Kidney capillary endothelial cell (primary cell): ENCODE data around the gene KMT2C.
"Not testable (repeated sequence)": the region's sequence is repeated elsewhere in the genome, so short reads cannot be mapped to it uniquely, and the experiment has no call there.

ENCODE experiments used
- DNase-seq: peaks from one replicate; pipeline ENCODE4 v3.0.0-alpha.2; 2018; ENCODE audit warnings: low spot score

The KMT2C gene

DNA sequence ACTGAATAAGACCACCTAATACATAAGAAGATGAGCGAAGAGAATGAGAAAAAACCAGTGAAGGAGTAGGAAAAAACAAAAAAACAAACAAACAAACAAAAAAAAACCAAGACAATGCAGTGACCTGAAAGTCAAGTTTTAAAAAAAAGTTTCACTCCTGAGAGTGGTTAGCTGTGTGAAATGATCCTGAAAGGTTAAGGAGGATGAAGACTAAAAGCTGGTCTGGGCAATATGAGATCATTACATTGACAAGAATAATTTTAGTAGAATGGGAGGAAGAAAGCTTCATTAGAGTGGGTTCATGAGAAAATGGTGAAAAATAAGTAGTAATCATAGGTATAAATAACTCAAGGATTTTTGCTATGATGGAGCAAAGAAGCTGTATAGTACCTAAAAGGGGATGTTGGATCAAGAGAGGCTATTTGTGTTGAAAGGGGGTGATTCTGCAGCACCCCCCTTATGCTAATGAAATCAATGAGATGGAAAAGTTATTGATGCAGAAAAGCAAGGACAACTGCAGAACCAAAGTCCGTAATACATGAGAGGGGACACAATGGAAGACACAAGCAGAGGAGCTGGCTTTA, 80.2 kb downstream of the KMT2C start:
- no peak for DNase-seq

DNA sequence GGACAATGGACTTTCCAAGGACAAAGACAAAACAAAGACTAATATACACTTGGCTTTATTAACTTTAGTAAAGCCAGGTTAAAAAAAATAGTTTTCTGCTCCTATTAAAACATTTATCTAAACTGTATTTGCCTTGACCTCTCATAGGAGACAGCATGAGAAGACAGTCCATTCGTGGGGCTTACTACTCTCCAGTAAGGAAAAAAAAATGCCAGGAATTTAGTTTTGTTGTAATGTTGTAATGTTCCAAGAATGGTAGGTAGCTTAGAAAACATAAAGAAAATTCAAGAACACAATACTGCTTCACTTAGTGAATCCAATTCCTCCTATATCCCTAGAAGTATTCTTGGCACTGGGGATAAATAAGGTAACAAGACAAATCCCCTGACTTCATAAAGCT, 81.7 kb downstream of the KMT2C start:
- no peak for DNase-seq

DNA sequence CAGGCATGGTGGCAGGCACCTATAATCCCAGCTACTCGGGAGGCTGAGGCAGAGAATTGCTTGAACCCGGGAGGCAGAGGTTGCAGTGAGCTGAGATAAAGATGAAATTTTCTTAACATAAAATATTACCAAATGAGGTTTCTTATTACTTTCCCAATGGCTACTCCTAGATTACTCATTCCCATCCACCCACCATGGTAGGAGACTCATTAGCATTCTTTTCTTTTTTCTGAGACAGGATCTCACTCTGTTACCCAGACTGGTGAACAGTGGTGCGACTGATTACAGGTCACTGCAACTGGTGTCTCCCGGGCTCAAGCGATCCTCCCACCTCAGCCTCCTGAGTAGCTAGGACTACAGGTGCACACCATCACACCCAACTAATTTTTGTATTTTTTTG, 82.5 kb downstream of the KMT2C start:
- DNase-seq, result not testable (repeated sequence)

DNA sequence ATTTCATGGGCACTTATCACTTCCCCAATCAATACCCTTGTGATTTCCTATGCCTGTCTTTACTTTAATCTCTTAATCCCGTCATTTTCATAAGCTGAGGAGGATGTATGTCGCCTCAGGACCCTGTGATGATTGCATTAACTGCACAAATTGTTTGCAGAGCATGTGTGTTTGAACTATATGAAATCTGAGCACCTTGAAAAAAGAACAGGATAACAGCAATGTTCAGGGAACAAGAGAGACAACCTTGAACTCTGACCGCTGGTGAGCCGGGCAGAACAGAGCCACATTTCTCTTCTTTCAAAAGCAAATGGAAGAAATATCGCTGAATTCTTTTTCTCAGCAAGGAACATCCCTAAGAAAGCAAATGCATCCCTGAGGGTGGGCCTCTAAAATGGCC, 84.1 kb downstream of the KMT2C start:
- DNase-seq, result not testable (repeated sequence)

DNA sequence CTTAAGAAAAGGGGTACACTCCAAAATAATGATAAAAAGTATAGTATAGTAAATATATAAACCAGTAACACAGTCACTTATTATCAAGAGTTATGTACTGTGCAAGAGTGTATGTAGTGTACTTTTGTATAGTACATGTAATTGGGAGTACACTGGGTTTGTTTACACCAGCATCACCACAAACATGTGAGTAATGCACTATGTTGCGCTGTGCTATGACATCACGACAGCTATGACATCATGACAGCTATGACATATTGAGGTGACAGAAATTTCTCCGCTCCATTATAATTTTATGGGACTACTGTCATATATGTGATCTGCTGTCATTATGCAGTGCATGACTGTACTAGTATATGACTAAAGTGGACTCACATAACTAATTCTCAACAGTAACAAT, 84.6 kb downstream of the KMT2C start:
- no peak for DNase-seq

DNA sequence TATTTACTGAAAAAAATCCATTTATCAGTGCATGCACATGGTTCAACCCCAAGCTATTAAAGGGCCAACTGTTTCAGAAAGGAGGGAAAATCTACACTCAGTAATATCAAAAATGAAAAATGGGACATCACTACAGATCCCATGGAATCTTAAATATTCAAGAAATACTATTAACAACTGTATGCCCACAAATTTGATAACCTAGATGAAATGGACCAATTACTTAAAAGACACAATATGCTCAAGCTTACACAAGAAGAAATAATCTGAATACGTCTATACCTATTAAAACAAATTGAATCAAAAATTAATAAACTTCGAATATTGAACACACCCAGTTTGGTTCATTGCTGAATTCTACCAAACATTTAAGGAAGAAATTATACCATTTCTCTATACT, 87.9 kb downstream of the KMT2C start:
- no peak for DNase-seq

DNA sequence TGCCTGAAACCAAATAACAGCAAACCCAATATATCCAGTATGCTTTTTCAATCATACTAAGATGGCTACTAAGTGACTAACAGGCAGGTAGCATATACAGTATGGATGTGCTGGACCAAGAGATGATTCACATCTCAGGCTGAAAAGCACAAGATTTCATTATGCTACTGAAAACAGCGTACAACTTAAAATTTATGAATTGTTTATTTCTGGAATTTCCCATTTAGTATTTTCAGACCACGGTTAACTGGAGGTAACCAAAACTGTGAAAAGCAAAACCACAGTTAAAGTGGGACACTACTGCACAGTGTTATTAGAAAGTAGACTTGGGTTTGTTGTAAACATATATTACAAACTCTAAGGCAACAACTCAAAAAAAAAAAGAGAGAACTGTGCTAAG, 91.5 kb downstream of the KMT2C start:
- DNase-seq, result no peak

DNA sequence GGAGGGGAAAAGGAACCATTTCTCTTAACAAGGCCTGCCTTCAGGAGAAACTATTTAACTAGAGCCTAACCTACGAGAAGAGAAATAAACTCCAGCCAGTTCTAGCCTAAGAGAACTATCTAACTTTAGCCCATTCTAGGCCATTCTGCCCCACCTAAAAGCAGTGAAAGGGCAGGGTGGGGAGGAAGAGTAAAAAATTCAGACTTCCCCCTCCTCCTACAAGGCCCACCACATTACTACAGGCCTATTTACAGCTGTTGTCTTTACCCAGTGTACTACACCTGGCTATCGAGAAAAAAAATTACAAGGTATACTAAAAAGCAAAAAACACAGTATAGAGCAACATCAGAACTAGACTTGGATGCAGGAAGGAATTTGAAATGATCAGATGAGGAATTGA, 93.0 kb downstream of the KMT2C start:
- no peak for DNase-seq

DNA sequence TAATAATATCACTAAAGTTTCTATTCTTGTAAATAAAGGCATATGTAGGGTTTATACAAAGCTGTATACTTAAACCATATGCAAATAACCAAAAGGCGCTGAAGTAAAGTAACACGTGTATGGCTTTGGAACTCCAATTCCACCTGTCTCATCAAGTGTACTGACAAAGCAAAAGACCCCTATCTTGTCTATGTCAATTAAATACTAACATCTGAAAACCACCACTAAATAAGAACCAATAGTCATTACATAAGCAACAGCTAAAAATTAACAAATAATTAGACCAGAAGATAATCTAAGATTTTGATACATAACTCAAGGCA, 93.9 kb downstream of the KMT2C start:
- no peak for DNase-seq

DNA sequence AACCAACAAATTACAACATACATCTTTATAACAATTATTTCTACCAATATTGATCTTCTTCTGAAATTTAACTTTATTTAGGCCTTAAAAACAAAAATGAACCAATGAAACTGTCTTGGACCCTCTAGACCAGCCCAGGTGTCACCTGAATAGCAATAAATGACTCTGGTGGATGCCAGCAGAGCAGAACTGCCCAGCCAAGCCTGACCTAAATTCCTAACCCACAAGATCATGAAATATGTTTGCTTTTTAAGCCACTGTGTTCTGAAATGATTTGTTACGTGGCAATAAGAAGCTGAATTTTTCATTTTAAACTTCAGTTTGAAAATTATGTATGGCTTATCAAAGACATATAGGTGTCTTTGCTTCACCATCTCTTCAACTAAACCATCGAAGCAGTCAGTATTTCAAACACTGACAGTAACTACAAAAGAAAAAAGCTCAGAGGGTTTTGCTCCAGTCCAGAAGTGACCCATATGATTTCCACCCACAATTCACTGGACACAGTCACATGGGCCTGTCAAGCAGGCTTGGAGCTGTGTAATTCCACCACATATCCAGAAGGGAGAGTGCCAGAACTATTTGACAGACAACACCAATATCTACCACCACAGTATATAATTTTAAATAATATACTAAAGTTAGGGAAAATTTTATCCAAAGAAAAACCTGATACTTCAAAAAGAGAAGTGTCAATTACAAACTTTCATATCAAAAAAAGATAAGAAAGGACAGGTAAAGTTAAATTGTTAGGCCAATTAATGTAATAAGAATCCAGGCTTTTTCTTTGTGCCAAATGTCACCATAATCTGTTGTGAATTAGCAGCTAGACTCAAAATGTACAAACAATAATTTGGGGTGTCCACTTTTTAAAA, 94.5 kb downstream of the KMT2C start:
- peak; percentile 41 for DNase-seq

DNA sequence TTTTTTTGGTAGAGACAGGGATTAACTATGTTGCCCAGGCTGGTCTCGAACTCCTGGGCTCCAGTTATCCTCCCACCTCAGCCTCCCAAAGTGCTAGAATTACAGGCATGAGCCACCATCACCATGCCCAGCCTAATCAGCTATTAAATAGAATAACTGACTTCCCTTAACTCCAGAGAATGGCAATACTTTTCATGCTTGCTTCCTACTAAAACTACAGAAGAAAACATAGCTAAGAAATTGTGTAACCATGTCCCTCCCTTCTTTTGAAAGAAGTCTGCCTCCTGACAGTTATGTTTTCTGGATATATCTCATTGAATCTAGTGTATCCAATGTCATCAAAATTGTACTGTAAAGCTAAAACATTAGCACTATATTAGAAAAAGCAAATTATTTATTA, 95.6 kb downstream of the KMT2C start:
- DNase-seq, result no peak

DNA sequence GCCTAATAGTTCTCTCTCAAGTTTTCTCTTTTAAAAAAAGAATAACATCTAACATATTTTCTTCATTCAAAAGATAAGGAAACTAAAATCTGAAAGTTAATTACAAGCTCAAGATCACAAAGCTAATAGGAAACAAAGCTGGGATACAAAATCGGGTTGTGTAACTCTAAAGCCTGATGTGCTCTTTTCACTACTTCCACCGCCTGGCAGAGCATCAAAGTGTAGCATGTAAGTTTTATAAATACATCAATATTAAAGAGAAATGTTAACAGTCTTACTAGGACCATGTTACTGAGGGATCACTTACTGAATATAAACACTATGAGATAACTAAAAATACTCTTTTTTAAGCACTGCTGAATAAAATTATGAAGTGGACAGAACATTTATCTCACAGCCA, 97.2 kb downstream of the KMT2C start:
- no peak for DNase-seq

DNA sequence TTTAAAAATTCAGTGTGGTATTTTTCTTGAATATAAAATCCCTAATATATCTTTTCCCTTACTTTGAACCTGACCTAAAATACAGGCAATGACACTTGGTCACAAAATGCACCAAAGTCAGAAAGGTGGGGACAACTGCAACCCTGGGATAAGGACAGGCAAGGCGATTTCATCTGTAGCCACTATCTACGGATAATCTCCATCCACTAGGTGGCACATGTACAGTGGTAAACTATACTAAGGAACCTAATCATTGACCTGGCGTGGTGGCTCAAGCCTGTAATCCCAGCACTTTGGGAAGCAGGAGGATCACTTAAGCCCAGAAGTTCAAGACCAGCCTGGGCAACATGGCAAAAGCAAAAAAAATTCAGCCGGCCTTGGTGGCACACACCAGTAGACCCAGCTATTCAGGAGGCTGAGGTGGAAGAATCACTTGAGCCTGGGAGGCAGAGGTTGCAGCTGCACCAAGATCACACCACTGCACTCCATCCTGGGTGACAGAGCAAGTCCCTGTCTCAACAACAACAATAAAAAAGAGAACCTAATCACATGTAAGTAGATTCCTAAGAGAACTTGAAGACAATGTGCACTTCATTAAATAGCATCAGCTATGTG, 98.9 kb downstream of the KMT2C start:
- peak; percentile 43 for DNase-seq

DNA sequence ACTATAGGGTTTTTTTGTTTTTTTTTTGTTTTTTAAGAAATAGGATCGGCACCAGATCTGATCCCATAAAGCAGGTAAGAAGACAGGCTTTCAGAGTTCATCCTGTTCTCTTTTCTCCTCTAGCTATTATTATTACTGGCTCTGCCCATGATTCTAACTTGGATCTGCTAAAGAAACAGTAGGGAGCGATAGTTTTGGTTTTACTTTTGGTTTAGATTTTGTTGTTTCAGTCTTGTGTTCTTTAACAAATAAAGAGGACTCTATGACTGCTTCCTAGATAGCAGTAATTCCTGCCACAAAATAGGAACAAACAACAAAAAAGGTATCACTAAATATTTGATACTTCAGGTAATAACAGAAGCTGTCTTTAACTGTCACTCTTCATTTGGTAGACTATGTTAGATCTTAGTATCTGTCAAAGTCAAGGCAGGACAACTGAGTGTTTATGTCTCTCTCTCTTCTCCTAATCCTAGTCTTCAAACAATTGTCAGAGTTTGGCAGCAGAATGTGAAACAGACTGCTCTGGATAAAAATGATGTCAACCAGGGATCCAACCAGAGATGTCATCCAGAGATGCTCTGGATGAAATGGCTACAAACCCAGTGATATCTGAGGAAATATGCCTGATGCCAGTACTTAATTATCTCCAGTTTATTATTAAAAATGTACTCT, 99.8 kb downstream of the KMT2C start:
- DNase-seq, result no peak

DNA sequence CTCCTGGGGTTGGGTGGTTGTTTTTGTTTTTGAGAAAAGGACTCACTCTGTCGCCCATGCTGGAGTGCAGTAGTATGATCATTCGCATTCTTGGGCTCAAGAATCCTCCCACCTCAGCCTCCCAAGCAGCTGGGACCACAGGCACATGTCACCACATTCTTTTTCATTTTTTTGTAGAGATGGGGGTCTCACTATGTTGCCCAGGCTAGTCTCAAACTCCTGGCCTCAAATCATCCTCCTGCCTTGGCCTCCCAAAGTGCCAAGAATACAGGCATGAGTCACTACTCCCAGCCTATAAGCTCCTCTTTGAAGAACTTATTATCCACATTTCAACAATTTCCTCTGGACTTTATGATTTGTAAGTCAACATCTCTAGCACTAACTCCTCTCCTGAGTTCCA, 102.7 kb downstream of the KMT2C start:
- DNase-seq, result no peak

DNA sequence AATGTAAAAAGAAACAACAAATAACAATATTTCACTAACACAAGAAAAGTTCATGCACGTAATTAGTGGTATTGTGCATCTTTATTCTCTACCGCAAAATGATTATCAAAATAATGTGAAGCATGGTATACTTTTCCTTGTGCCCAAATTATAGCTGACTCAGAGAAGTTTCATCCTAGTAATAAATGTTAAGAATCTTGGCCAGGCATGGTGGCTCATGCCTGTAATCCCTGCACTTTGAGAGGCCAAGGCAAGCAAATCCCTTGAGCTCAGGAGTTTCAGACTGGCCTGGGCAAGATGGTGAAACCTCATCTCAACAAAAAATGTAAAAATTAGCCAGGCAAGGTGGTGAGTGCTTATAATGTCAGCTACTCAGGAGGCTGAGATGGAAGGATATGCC, 105.0 kb downstream of the KMT2C start:
- no peak for DNase-seq

DNA sequence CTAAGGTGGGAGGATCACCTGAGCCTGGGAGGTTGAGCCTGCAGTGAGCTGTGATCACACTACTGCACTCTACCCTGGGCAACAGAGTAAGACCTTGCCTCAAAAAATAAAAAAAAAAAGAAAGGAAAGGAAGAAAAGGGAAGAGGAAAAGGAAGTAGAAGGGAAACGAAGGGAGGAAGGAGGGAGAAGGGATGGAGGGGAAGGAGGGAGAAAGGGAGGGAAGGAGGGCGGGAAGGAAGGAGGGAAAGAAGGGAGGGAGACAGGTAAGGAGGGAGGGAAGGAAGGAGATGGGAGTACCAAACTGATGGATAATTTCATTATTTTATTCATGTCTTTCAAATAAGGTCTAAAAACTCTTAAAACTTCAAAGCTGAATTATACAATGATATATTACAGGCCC, 106.3 kb downstream of the KMT2C start:
- DNase-seq, result no peak

DNA sequence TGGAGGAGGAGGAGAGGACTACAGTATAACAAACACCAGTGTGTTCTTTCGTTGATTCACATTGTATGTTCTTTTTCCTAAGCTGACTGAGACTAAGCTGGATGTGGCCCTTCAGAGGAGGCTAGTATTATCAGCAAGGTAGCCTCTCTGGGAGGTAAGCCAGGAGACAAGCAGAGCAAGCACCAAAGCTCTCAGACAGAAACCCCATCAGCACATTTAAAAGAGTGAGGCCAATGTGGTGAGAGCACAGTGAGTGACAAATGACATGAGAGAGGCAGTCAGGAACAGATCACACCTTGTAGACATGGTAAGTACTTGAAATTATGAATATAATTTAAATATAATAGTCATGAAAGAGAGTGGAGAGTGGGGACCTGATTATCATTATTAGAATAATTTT, 107.6 kb downstream of the KMT2C start:
- no peak for DNase-seq

DNA sequence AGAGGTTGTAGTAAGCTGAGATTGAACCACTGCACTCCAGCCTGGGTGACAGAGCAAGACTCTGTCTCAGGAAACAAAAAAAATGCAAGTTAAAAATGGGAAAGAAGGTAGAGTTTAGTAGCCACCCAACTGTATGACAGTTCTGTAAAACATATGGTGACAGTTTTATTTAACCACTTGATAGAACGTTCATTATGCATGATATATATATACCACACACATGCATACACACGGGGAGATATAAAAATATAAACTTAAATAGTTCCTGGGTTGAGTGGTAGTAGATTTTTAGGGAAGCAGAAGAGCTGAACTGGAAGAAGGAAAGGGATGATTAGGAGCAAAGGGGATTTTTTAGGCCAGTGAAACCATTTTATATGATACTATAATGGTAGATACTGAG, 120.0 kb downstream of the KMT2C start:
- no peak for DNase-seq

DNA sequence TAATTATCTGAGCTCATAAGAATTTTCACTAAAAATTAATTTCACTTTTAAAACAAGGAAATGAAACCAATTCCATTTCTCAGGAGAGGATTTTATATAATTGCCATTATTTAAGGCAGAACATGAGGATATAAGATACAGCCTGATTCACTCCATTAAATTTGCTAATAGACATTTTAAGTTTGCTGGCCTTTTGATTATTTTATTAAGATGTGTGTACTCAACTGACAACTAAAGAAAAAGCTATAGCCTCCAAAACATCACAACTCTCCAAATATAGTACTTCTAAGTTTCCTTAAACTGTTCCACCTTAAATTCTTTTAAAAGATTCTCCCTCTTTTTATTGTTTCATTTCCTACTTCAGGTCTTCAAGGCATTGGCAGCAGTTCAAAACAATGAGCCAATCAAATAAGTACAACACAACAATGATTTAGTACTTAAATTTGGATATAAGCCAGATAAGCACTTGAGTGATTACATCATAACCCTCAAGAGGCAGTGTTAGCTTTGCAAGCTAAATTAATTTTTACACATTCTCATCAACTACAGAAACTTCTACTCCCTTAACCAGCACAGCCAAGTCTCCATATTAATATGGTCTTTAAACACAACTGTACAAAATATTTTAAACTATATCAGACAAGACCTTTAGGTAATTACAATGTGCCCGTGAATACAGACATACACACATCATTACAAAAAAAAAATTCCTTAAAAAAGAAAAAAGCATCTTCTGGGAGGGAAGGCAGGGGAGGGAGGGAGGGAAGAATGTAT, 121.8 kb downstream of the KMT2C start:
- peak; percentile 87 for DNase-seq

DNA sequence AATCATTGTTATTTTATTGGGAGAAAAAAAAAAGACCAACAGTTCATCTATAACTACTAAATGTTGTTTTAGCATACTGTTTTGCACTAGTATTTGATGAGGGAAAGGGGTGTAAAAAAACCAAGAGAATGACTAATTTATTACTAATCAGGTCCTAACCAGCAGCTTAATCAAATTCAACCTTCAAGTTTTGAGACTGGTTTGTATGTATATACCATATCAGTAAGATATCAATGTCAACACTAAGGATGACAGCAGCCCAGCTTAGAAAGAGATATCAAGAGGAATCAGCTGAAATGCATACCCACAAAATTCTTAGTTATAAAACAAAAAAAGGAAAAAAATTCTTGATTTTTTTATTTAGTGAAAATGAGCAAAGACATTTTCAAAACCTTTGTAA, 122.6 kb downstream of the KMT2C start:
- no peak for DNase-seq

DNA sequence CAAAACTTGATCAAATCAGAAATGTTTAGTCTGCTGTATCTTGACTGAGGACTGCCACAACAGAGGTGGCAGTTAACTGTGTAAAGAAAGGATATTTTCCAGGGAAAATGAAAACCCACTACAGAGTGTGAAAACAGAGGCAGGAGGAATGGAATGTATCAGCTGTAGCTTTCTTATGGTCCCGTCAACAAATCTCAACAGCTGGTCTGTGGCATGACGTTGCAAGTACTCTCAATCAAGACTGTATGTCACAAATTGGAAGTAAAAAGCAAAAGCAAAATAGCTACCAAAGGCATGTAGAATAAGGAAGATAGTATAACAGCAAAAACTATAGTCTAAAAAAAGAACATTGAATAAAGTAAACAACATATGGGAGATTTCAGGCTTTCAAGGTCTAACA, 123.5 kb downstream of the KMT2C start:
- DNase-seq, result no peak
